Mucosa of descending colon (tissue), 3 donors: ENCODE data around the gene IREB2. TPM values are rescaled to one million over a fixed set of nuclear protein-coding genes. Genes with fewer than 3 reads are reported as not detected.
A peak's percentile ranks its signal among the peaks of the same experiment; 100 is the strongest.

Experiments
- ATAC-seq: fragments of 200-7000 bp; cut with Tn5 transposase; one replicate; pipeline ENCODE4 v1.9.1; 2020; ENCODE audit warnings: mild to moderate bottlenecking, moderate library complexity
- DNase-seq, 3 donors: peaks; one replicate each; pipeline ENCODE4 v3.0.0-alpha.2; 2020
- H3K36me3 ChIP-seq: fragments of 200-600 bp; one replicate; pipeline ENCODE4 v1.8.0; 2021; ENCODE audit warnings: low read depth, mild to moderate bottlenecking
- H3K4me1 ChIP-seq: fragments of 200-600 bp; one replicate; pipeline ENCODE4 v1.8.0; 2021; ENCODE audit warnings: low read depth, mild to moderate bottlenecking
- H3K4me3 ChIP-seq: fragments of 200-600 bp; one replicate; pipeline ENCODE4 v1.8.0; 2021; ENCODE audit warnings: mild to moderate bottlenecking
- H3K9me3 ChIP-seq: fragments of 200-600 bp; one replicate; pipeline ENCODE4 v1.8.0; 2021; ENCODE audit warnings: mild to moderate bottlenecking
- intact Hi-C, 2 donors: fragments of 100-400 bp; cut with DNase I in 1 of 2; cut with micrococcal nuclease in 1 of 2; formaldehyde crosslinking; loops; one replicate each; pipeline versions ENCODE4 v1.11.0 to v1.11.1; 2022; cut with DNase I, micrococcal nuclease
- total RNA-seq, 3 donors: library from RNA; stranded (reverse); fragmentation: NEBNext Ultra II Directional in 2 of 3; extraction: Animal tissue kit (Norgen Biotek cat#: 25700) in 2 of 3; gene quantifications; one replicate each; pipeline versions ENCODE4 v1.2.1 to v1.2.4, GENCODE V29; 2021 to 2023
- TF ChIP-seq, protein P1 (sequence below): fragments of 200-600 bp; IDR thresholded peaks from one replicate; pipeline ENCODE4 v1.8.0; 2022; ENCODE audit warnings: antibody characterized with exemption, mild to moderate bottlenecking
- donor health status: DM: no; HTN: no; CAD: no; lungs with moderate emphysema.
- donor health status: DM: no; HTN: no; CAD: no.
- donor health status: DM: no; HTN: yes; CAD: no.

Gene IREB2
- total RNA-seq, 3 donors from 2014 or later: 51.7 to 62.7 (median 62.0) TPM

DNA sequence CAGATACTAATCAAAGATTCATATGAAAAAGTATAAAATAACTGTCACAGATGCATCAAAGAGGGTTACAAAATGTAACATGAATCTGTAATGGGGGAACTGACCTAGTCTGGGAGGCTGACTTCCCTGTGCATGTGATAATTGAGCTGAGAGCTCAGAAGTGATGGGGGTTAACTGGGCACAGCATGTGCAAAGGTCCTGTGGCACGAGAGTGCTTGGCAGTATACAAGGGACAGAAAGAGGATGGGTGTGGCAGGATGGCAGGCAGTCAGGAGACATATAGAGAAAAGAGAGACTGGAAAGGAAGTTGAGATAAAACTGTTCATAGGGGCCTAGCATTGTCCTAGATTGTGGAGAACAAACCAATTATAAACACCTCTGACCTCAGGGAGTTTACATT lies 47.8 kb upstream of the IREB2 start:
- no peak for DNase-seq
- Histone ChIP-seq H3K4me1 (peaks cover 2% of the 10 kb centered on the region), H3K4me3 (no peak overlapping the region), H3K9me3 (no peaks in the 10 kb centered on the region), H3K36me3 (no peaks in the 10 kb centered on the region)
- TF ChIP-seq, protein P1, sequence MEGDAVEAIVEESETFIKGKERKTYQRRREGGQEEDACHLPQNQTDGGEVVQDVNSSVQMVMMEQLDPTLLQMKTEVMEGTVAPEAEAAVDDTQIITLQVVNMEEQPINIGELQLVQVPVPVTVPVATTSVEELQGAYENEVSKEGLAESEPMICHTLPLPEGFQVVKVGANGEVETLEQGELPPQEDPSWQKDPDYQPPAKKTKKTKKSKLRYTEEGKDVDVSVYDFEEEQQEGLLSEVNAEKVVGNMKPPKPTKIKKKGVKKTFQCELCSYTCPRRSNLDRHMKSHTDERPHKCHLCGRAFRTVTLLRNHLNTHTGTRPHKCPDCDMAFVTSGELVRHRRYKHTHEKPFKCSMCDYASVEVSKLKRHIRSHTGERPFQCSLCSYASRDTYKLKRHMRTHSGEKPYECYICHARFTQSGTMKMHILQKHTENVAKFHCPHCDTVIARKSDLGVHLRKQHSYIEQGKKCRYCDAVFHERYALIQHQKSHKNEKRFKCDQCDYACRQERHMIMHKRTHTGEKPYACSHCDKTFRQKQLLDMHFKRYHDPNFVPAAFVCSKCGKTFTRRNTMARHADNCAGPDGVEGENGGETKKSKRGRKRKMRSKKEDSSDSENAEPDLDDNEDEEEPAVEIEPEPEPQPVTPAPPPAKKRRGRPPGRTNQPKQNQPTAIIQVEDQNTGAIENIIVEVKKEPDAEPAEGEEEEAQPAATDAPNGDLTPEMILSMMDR: no peak
- no peak for ATAC-seq
- intact Hi-C loops: no loop called here

DNA sequence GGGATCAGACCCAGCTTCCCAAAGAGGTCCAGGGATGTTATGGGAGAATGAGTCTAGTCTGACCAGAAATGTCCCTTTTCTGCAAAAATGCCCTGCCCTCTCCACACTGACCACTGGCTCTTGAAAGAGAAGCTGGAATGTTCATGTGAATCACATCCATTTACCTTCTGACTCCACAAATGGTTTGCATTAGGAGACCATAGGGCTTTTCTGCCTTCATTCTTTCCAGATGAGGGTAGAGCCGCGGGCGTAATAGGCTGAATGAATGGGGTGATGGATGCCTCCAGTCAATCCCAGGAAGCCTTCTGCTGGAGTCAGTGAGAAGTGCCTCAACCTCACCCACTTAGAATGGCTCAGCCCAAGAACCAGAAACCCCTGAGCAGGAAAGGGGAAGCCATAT lies 47.2 kb upstream of the IREB2 start:
- Histone ChIP-seq H3K4me1 (peaks cover 2% of the 10 kb centered on the region), H3K9me3 (no peaks in the 10 kb centered on the region), H3K36me3 (no peaks in the 10 kb centered on the region), H3K4me3 (no peak overlapping the region)
- intact Hi-C loops: no loop called here
- DNase-seq (no peak), ATAC-seq (no peak)
- TF ChIP-seq, protein P1: no peak

DNA sequence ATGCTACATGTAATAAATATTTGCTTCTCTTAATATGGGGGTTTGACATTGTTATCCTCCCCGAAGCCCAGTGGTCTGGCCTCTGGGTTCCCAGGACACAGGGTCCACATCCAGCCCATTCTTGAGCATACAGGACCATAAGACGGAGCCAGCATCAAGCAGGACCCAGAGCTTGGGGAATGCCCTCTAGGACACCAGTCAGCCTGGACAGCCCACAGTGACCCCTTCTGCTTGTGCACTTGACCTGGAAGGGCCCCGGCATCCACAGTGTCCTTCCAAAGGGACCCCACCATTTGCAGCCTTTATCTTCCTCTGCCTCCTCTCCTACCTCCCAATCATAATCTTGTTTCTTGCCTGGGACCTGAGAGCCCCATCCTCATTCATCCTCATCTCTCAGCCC lies 46.2 kb upstream of the IREB2 start:
- TF ChIP-seq, protein P1: no peak
- no peak for ATAC-seq
- peaks cover 2% of the 10 kb centered on the region for H3K4me1 ChIP-seq
- H3K9me3 ChIP-seq: no peaks in the 10 kb centered on the region
- no peak for DNase-seq
- intact Hi-C loops: no loop called here
- no peaks in the 10 kb centered on the region for H3K36me3 ChIP-seq
- H3K4me3 ChIP-seq: no peak overlapping the region

DNA sequence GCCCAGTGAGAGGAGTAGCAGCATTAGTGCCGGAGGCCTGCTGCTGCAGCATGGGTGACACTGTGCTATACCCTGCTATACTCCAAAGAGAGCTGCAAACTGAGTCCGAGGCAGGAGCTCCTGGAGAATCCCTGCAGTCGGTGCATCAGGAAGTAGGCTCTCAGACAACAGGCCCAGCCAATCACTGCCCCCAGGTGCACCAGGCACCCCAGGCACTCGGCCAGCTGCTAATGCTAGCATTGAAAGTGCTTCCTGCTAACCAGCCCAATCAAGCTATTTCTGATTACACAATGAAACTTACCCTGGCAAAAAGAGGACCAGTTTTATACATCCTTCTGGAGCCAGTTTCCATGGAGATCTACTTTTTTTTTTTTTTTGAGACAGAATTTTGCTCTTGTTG lies 45.6 kb upstream of the IREB2 start:
- H3K36me3 ChIP-seq: no peaks in the 10 kb centered on the region
- peaks cover 5% of the 10 kb centered on the region for H3K4me1 ChIP-seq
- H3K9me3 ChIP-seq: no peaks in the 10 kb centered on the region
- intact Hi-C loops: no loop called here
- ATAC-seq (peak; percentile 84), DNase-seq (peak; percentile 80 to 85 (median 85))
- H3K4me3 ChIP-seq: no peak overlapping the region
- TF ChIP-seq, protein P1: no peak

DNA sequence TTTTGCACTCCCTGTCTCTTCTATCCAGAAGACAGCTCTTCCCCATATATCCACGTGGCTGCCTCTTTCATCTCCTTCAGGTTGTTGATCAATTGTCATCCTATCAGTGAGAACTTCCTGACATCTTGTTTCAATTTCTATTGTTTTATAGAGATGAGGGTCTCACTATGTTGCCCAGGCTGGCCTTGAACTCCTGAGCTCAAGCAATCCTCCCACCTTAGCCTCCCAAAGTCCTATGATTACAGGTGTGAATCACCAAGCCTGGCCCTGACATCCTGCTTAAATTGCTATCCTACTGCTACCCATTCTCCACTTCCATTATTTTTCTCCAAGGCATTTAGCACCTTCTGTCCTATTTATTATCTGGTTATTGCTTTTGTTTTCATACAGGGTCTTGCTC lies 44.9 kb upstream of the IREB2 start:
- intact Hi-C loops: no loop called here
- no peak overlapping the region for H3K4me3 ChIP-seq
- no peak for ATAC-seq
- TF ChIP-seq, protein P1: no peak
- H3K9me3 ChIP-seq: no peaks in the 10 kb centered on the region
- no peaks in the 10 kb centered on the region for H3K36me3 ChIP-seq
- no peak for DNase-seq
- H3K4me1 ChIP-seq: peaks cover 5% of the 10 kb centered on the region

DNA sequence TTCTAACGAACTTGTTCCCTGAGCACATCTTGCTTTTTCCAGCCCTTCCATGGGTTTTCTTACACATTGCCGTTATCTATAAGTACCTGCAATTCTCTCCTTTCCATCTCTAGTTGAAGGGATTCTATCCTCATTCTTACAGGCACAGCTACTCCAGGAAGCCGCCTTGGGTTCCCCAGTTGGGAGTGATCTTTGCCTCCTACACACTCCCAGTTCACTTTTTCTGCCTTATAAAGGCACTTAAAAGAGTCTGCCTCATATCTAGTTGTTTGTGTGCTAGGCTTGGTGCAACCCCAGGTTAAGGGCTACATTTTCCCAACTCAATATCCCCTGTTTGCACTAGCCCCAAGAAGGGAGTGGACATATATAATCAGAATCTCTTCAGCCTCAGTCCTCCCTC lies 44.0 kb upstream of the IREB2 start:
- TF ChIP-seq, protein P1: no peak
- Histone ChIP-seq H3K4me3 (no peak overlapping the region), H3K9me3 (no peaks in the 10 kb centered on the region), H3K36me3 (no peaks in the 10 kb centered on the region), H3K4me1 (peaks cover 5% of the 10 kb centered on the region)
- intact Hi-C loops: no loop called here
- DNase-seq (no peak), ATAC-seq (no peak)
